Activated naive CD8-positive, alpha-beta T cell treated with anti-CD3 and anti-CD28 coated beads, Interleukin-2, amount 50 U/mL, for 24 hours (primary cell): Measurements from ENCODE around the gene ARHGEF17.
A peak's percentile ranks its signal among the peaks of the same experiment; 100 is the strongest.

Experiments
- ATAC-seq: fragments of 150-1000 bp; cut with Tn5 transposase; one replicate; pipeline ENCODE4 v1.10.0; 2021
- DNase-seq: peaks from one replicate; pipeline ENCODE4 v3.0.0; 2021
- H3K27ac Mint-ChIP-seq: one replicate; pipeline ENCODE4 v1.8.0; 2021; ENCODE audit warnings: mild to moderate bottlenecking, mixed read lengths
- H3K27me3 Mint-ChIP-seq: one replicate; pipeline ENCODE4 v1.8.0; 2021; ENCODE audit warnings: mixed read lengths
- H3K36me3 Mint-ChIP-seq: one replicate; pipeline ENCODE4 v1.8.0; 2021; ENCODE audit warnings: low read depth, mixed read lengths
- H3K4me1 Mint-ChIP-seq: one replicate; pipeline ENCODE4 v1.8.0; 2021; ENCODE audit warnings: mixed read lengths
- H3K4me3 Mint-ChIP-seq: one replicate; pipeline ENCODE4 v1.8.0; 2021; ENCODE audit warnings: mild to moderate bottlenecking, moderate library complexity, mixed read lengths
- H3K9me3 Mint-ChIP-seq: one replicate; pipeline ENCODE4 v1.8.0; 2021; ENCODE audit warnings: mixed read lengths

The ARHGEF17 gene

GRCh38 chr11:73375830-73376159 lies 67.7 kb downstream of the ARHGEF17 start:
- no peak overlapping the region for H3K27ac Mint-ChIP-seq

GRCh38 chr11:73376160-73376802 lies 68.2 kb downstream of the ARHGEF17 start, which contains the start of gene RELT:
RELT (plus strand) TSS chr11:73376399; CDS start chr11:73389137, 12,738 bp downstream.
- ATAC-seq (peak; percentile 86), DNase-seq (peak; percentile 97)
- Mint-ChIP-seq H3K27me3 (no peaks in the 10 kb centered on the region), H3K27ac (peak within 1 kb of the TSS; percentile 93), H3K36me3 (peaks cover 13% of the 10 kb centered on the region), H3K9me3 (no peaks in the 10 kb centered on the region), H3K4me1 (peaks cover 47% of the 10 kb centered on the region), H3K4me3 (peak within 1 kb of the TSS; percentile 97)

More at GRCh38 chr11:73375830-73376159, 67.7 kb downstream of the ARHGEF17 start:
- H3K4me1 Mint-ChIP-seq = peaks cover 43% of the 10 kb centered on the region
- H3K9me3 Mint-ChIP-seq = no peaks in the 10 kb centered on the region
- H3K4me3 Mint-ChIP-seq = peak overlapping the region; percentile 97
- peaks cover 13% of the 10 kb centered on the region for H3K36me3 Mint-ChIP-seq
- DNase-seq (no peak), ATAC-seq (no peak)
- H3K27me3 Mint-ChIP-seq = no peaks in the 10 kb centered on the region

- ATAC-seq (peak; percentile 62), DNase-seq (peak; percentile 72)
- peak overlapping the region; percentile 97 for H3K4me3 Mint-ChIP-seq
- peaks cover 50% of the 10 kb centered on the region for H3K4me1 Mint-ChIP-seq
- H3K9me3 Mint-ChIP-seq = no peaks in the 10 kb centered on the region
- no peaks in the 10 kb centered on the region for H3K27me3 Mint-ChIP-seq
- peaks cover 13% of the 10 kb centered on the region for H3K36me3 Mint-ChIP-seq
- H3K27ac Mint-ChIP-seq = peak overlapping the region; percentile 93
Observed at GRCh38 chr11:73376803-73377629, 68.9 kb downstream of the ARHGEF17 start.

GRCh38 chr11:73379189-73379880 lies 71.3 kb downstream of the ARHGEF17 start:
- peaks cover 69% of the 10 kb centered on the region for H3K4me1 Mint-ChIP-seq
- H3K36me3 Mint-ChIP-seq = peaks cover 13% of the 10 kb centered on the region
- peak overlapping the region; percentile 97 for H3K4me3 Mint-ChIP-seq
- DNase-seq = no peak
- no peak for ATAC-seq
- peak overlapping the region; percentile 59 for H3K27ac Mint-ChIP-seq
- no peaks in the 10 kb centered on the region for H3K27me3 Mint-ChIP-seq
- no peaks in the 10 kb centered on the region for H3K9me3 Mint-ChIP-seq

GRCh38 chr11:73380331-73380730 lies 72.3 kb downstream of the ARHGEF17 start:
- Mint-ChIP-seq H3K4me1 (peaks cover 78% of the 10 kb centered on the region), H3K27me3 (no peaks in the 10 kb centered on the region), H3K9me3 (no peaks in the 10 kb centered on the region), H3K4me3 (no peak overlapping the region), H3K27ac (peak overlapping the region; percentile 8), H3K36me3 (peaks cover 13% of the 10 kb centered on the region)
- DNase-seq = no peak
- ATAC-seq = no peak

- Mint-ChIP-seq H3K4me3 (no peak overlapping the region), H3K9me3 (no peaks in the 10 kb centered on the region), H3K4me1 (peaks cover 78% of the 10 kb centered on the region), H3K27ac (no peak overlapping the region), H3K36me3 (peaks cover 13% of the 10 kb centered on the region), H3K27me3 (no peaks in the 10 kb centered on the region)
- no peak for ATAC-seq
- DNase-seq = no peak
Observed at GRCh38 chr11:73380897-73381410, 72.9 kb downstream of the ARHGEF17 start.

- no peak for ATAC-seq
- H3K27ac Mint-ChIP-seq = no peak overlapping the region
Observed at GRCh38 chr11:73381589-73381988, 73.5 kb downstream of the ARHGEF17 start.

GRCh38 chr11:73382183-73382582 lies 74.1 kb downstream of the ARHGEF17 start:
- Mint-ChIP-seq H3K4me3 (no peak overlapping the region), H3K36me3 (peaks cover 9% of the 10 kb centered on the region), H3K27me3 (no peaks in the 10 kb centered on the region), H3K4me1 (peaks cover 85% of the 10 kb centered on the region), H3K27ac (no peak overlapping the region), H3K9me3 (no peaks in the 10 kb centered on the region)
- no peak for DNase-seq
- no peak for ATAC-seq

More at GRCh38 chr11:73381589-73381988, 73.5 kb downstream of the ARHGEF17 start:
- Mint-ChIP-seq H3K4me1 (peaks cover 83% of the 10 kb centered on the region), H3K27me3 (no peaks in the 10 kb centered on the region), H3K9me3 (no peaks in the 10 kb centered on the region), H3K4me3 (no peak overlapping the region), H3K36me3 (peaks cover 13% of the 10 kb centered on the region)
- DNase-seq = no peak

- no peak for ATAC-seq
- Mint-ChIP-seq H3K4me3 (no peak overlapping the region), H3K27ac (no peak overlapping the region), H3K4me1 (peaks cover 81% of the 10 kb centered on the region), H3K36me3 (peaks cover 6% of the 10 kb centered on the region), H3K27me3 (no peaks in the 10 kb centered on the region), H3K9me3 (no peaks in the 10 kb centered on the region)
- no peak for DNase-seq
Observed at GRCh38 chr11:73382747-73383146, 74.7 kb downstream of the ARHGEF17 start.

- no peak for ATAC-seq
- DNase-seq = no peak
- Mint-ChIP-seq H3K27ac (no peak overlapping the region), H3K36me3 (peaks cover 1% of the 10 kb centered on the region), H3K4me1 (peaks cover 80% of the 10 kb centered on the region), H3K9me3 (no peaks in the 10 kb centered on the region), H3K27me3 (no peaks in the 10 kb centered on the region), H3K4me3 (no peak overlapping the region)
Observed at GRCh38 chr11:73383249-73384124, 75.4 kb downstream of the ARHGEF17 start.

GRCh38 chr11:73384125-73384441 lies 76.0 kb downstream of the ARHGEF17 start:
- peak overlapping the region; percentile 69 for H3K27ac Mint-ChIP-seq
- ATAC-seq (no peak), DNase-seq (no peak)
- no peaks in the 10 kb centered on the region for H3K36me3 Mint-ChIP-seq
- H3K27me3 Mint-ChIP-seq = no peaks in the 10 kb centered on the region
- no peaks in the 10 kb centered on the region for H3K9me3 Mint-ChIP-seq
- peaks cover 74% of the 10 kb centered on the region for H3K4me1 Mint-ChIP-seq
- H3K4me3 Mint-ChIP-seq = no peak overlapping the region

- Mint-ChIP-seq H3K27me3 (no peaks in the 10 kb centered on the region), H3K36me3 (no peaks in the 10 kb centered on the region), H3K9me3 (no peaks in the 10 kb centered on the region), H3K4me3 (no peak overlapping the region), H3K4me1 (peaks cover 73% of the 10 kb centered on the region), H3K27ac (peak overlapping the region; percentile 69)
- no peak for DNase-seq
- ATAC-seq = no peak
Observed at GRCh38 chr11:73384531-73384871, 76.4 kb downstream of the ARHGEF17 start.

- Mint-ChIP-seq H3K9me3 (no peaks in the 10 kb centered on the region), H3K27me3 (no peaks in the 10 kb centered on the region), H3K36me3 (no peaks in the 10 kb centered on the region), H3K27ac (peak overlapping the region; percentile 82), H3K4me3 (no peak overlapping the region), H3K4me1 (peaks cover 67% of the 10 kb centered on the region)
- ATAC-seq (peak; percentile 41), DNase-seq (peak; percentile 40)
Observed at GRCh38 chr11:73384872-73385689, 77.0 kb downstream of the ARHGEF17 start.
